HG03565 (cell line): ENCODE data around the gene MAP3K12.
A peak's percentile ranks its signal among the peaks of the same experiment; 100 is the strongest.

Experiments
- ATAC-seq: cut with Tn5 transposase; IDR thresholded peaks from one replicate; pipeline ENCODE4 v1.9.1; 2021; ENCODE audit warnings: mild to moderate bottlenecking, moderate library complexity; ENCODE audit not compliant: unreplicated experiment

The MAP3K12 gene

GRCh38 chr12:53508534-53509170, 9.4 kb upstream of the MAP3K12 start:
- peak; percentile 81 for ATAC-seq

GRCh38 chr12:53507603-53507885, 8.3 kb upstream of the MAP3K12 start:
- ATAC-seq, result no peak

- no peak for ATAC-seq
These were observed 7.8 kb upstream of the MAP3K12 start, which contains the start of gene NPFF for GRCh38 chr12:53506881-53507602. Gene NPFF (minus strand): TSS chr12:53507484. CDS start chr12:53507474, 10 bp downstream.

GRCh38 chr12:53506450-53506785, 7.2 kb upstream of the MAP3K12 start:
- ATAC-seq, result no peak

- no peak for ATAC-seq
These were observed 6.5 kb upstream of the MAP3K12 start for GRCh38 chr12:53505555-53506449.

- no peak for ATAC-seq
These were observed 5.8 kb upstream of the MAP3K12 start for GRCh38 chr12:53505086-53505485.

- ATAC-seq, result no peak
These were observed 5.0 kb upstream of the MAP3K12 start for GRCh38 chr12:53504004-53504920.

- ATAC-seq, result no peak
These were observed 3.9 kb upstream of the MAP3K12 start for GRCh38 chr12:53502983-53503728.

GRCh38 chr12:53502331-53502730, 3.1 kb upstream of the MAP3K12 start:
- ATAC-seq, result no peak

- no peak for ATAC-seq
These were observed 2.4 kb upstream of the MAP3K12 start for GRCh38 chr12:53501615-53502181.

- ATAC-seq, result peak; percentile 78
These were observed 1.7 kb upstream of the MAP3K12 start, which contains the start of gene TARBP2 for GRCh38 chr12:53500776-53501614. Gene TARBP2 (plus strand): TSS chr12:53501283. CDS start chr12:53501409, 126 bp downstream.

- ATAC-seq, result no peak
These were observed 1.0 kb upstream of the MAP3K12 start for GRCh38 chr12:53500142-53500775.

- ATAC-seq, result no peak
These were observed 1.0 kb downstream of the MAP3K12 start for GRCh38 chr12:53498235-53498630.

- ATAC-seq, result no peak
These were observed 1.8 kb downstream of the MAP3K12 start for GRCh38 chr12:53497461-53497860.

- ATAC-seq, result no peak
These were observed 2.6 kb downstream of the MAP3K12 start for GRCh38 chr12:53496752-53497032.

- ATAC-seq, result no peak
These were observed 3.1 kb downstream of the MAP3K12 start for GRCh38 chr12:53495903-53496751.

- no peak for ATAC-seq
These were observed 5.5 kb downstream of the MAP3K12 start for GRCh38 chr12:53493610-53494391.
